ENCODE measurements around the gene GPR137.
"Not testable (repeated sequence)": the region's sequence is repeated elsewhere in the genome, so short reads cannot be mapped to it uniquely, and the experiment has no call there.

The GPR137 gene

DNA sequence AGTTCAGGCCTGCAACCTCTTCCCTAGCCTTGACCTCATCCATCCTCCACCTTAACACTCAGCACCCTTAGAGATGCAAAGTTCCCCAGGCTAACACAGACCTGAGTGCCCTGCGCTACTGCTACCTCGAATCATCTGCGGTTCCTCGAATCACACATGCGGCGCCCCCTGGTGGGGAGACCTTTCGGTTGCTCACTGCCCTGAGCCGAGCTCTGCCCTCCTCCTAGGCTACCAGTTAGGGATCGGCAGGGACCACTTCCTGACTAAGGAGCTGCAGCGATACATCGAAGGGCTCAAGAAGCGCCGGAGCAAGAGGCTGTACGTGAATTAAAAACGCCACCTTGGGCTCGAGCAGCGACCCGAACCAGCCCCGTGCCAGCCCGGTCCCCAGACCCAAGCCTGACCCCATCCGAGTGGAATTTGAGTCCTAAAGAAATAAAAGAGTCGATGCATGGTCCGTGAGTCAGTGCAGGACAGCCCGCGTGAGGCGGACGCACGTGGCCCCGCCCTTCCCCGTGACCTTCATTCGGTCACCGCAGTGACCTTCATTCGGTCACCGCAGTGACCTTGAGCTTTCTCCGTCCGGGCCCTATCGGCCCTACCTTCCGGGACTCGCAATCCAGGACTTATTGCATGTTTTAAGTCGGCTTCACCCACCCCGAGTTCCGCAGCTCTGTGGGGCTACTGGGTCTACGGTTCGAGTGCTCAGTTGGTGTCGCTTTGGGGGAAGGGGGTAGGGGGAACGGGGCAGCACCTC lies 18.8 kb downstream of the GPR137 start:
- DNase-seq (ENCODE audit: low read depth): peak; percentile 93

DNA sequence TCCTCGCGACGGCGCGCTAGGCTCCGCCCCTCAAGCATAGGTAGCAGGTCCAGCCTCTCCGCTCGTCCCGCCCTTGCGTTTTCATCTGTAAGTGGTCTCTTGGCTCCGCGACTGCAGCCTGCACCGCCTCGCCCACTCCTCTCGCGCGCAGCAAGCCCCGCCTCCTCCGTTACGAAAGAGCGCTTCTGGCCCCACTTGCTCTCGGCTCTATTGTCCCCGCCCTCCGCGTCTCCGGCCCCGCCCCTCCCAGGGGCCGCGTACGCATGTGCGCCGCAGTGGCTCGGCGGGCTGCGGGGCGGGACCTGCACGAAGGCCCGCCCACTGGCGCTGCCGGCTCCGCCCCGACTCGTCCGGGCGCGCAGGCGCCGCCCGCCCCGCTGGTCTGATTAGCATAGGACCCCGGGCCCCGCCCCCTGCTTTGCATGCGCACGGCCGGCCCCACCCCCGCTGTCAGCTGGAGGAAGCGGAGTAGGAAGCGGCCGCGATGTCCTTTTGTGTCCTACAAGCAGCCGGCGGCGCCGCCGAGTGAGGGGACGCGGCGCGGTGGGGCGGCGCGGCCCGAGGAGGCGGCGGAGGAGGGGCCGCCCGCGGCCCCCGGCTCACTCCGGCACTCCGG lies 19.5 kb downstream of the GPR137 start, which contains the start of gene ESRRA:
Gene ESRRA (plus strand): TSS at position 450 of the 616 bp plus-strand sequence. CDS start 1,656 bp downstream, outside the sequence.
- DNase-seq (ENCODE audit: low read depth): peak; percentile 99

DNA sequence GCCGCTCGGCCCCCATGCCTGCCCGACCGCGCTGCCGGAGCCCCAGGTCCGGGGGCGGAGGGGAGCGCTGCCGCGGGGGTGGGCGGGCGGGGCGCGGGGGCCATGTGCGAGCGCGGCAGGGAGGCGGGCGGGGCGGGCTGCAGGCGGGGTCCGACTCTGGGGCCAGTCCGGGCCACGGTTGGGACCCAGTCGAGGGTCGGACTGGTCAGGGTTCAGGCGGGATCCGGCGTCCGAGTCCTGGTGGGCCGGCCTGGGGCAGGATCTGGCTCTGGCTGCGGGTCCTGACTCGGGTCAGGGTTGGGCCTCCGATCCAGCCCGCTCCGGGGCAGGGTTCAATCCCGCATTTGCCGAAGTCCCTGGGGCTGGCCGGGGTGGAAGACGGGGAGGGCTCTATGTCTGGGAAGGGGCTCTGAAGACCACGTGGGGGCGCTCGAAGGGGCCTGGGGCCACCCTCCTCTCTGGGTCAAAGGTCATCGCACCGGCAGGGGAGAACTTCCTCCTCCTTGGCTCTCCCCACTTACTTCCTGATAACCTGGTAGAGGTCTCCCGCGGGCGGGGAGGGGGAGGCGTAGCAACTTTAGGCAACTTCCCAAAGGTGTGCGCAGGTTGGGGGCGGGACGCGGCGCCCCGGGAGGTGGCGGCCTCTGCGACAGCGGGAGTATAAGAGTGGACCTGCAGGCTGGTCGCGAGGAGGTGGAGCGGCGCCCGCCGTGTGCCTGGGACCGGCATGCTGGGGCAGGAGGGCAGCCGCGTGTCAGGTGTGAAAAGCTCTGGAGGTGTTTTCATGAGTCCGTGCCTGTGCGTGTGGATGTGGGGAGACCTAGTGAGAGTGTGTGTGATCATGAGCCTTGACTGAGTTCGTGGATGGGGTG lies 20.3 kb downstream of the GPR137 start:
- peak; percentile 55 for DNase-seq (ENCODE audit: low read depth)

DNA sequence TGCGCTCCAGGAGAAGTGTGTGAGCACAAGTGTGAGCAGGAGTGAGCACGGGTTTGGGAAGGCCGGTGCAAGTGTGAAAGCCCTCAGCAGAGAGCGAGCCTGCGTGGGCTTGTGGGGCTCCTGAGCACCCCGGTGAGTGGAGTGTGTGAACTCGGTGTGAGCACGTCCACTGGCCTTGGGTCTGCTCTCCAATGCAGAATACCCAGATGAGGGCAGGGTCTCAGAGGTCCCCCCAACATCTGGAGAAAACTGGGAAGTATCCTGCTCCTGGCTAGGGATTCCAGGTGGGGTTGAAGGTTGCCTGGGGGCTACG lies 20.9 kb downstream of the GPR137 start:
- no peak for DNase-seq (ENCODE audit: low read depth)

DNA sequence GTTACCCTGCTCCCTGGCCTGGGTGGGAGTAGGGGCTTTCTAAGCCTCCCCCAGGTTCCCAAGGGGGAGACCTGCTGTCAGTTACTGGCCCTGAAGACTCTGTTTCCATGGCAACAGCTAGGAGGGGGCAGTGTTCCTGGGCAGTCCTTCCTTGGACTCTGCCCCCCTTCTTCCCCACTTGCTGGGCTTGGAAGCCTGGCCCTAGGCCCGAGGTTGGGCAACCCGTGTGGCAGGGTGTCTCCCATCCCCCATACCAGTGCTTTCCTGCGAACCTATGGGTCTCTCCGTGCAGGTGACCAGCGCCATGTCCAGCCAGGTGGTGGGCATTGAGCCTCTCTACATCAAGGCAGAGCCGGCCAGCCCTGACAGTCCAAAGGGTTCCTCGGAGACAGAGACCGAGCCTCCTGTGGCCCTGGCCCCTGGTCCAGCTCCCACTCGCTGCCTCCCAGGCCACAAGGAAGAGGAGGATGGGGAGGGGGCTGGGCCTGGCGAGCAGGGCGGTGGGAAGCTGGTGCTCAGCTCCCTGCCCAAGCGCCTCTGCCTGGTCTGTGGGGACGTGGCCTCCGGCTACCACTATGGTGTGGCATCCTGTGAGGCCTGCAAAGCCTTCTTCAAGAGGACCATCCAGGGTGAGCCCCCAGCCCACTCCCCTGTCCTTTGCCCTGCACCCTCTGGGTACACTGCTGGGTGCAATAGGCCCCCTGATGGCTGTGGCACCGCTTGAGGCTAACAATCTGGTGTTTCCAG lies 21.4 kb downstream of the GPR137 start:
- DNase-seq (ENCODE audit: low read depth): no peak

DNA sequence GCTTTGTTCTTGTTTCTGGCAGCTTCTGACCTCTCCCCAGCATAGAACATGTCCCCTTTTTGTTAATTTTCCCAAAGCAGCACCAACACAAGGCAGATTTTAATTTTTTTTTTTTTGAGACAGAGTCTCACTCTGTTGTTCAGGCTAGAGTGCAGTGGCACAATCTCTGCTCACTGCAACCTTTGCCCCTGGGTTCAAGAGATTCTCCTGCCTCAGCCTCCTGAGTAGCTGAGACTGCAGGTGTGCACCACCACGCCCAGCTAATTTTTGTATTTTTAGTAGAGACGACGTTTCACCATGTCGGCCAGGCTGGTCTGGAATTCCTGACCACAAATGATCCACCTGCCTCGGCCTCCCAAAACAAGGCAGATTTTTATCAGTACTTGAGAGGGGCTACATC lies 22.1 kb downstream of the GPR137 start:
- DNase-seq (ENCODE audit: low read depth): not testable (repeated sequence)

DNA sequence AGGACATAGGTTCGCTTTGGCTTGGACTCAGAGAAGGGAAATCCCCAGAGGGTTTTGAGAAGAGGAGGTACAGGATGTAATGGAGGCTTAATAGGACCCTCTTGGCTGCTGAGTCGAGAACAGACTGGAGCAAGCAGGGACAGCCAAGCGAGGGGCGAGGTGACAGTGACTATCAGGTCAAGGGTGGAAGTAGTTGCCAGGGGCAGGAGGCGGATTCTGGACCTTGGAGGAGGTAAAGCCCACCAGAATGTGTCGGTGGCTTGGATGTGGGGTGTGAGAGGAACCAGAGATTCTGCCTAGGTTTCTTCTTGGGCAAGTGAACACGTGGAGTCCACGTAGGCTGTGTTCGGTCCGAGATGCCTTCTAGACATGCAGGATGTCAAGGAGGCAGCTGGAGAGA lies 27.3 kb downstream of the GPR137 start:
- no peak for DNase-seq (ENCODE audit: low read depth)

DNA sequence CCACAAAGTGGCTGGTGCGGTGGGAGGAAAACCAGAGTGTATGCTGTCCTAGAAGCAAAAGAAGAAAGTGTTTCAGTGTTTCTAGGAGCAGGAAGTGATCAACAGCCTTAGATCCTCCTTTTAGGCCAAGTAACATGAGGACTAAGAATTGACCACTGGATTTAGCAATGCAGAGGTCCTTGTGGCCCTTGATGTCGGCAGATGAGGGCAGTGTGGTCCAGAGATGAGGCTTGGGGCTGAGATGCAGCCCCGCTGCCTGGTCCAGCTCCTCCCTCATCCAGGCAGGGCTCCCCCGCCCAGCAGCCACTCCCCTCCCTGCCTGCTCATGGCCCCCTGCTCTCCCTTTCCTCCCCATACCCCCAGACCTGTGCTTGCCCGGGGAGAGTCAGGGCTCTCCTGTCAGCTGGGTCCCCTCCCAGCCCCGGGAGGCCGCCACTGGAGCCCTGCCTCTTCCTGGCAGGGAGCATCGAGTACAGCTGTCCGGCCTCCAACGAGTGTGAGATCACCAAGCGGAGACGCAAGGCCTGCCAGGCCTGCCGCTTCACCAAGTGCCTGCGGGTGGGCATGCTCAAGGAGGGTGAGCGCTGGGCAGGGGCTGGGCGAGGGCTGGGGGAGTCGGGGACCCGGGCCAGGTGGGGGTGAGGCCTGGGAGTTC lies 28.0 kb downstream of the GPR137 start:
- DNase-seq (ENCODE audit: low read depth): no peak

DNA sequence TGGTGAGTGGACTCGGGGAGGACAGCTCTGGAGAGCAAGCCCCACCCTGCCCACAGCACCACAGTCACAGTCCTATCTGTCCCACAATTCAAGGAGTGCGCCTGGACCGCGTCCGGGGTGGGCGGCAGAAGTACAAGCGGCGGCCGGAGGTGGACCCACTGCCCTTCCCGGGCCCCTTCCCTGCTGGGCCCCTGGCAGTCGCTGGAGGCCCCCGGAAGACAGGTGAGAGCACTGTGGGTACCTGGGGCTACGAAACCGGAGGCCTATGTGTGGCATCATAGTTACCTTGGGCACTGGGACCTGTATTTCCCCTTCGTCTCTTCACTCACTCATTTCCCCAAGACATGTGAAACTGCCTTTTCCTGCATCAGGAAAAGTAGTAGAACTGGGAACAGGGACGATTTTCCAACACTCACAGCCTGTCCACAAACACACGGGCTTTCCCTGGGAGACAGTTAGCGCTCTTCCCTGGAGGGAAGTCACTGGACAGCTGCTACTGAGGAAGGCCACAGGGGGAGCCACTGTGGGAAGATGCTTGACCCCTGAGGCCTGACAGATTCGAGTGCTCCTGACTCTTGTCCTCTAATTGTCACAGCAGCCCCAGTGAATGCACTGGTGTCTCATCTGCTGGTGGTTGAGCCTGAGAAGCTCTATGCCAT lies 28.6 kb downstream of the GPR137 start:
- no peak for DNase-seq (ENCODE audit: low read depth)

DNA sequence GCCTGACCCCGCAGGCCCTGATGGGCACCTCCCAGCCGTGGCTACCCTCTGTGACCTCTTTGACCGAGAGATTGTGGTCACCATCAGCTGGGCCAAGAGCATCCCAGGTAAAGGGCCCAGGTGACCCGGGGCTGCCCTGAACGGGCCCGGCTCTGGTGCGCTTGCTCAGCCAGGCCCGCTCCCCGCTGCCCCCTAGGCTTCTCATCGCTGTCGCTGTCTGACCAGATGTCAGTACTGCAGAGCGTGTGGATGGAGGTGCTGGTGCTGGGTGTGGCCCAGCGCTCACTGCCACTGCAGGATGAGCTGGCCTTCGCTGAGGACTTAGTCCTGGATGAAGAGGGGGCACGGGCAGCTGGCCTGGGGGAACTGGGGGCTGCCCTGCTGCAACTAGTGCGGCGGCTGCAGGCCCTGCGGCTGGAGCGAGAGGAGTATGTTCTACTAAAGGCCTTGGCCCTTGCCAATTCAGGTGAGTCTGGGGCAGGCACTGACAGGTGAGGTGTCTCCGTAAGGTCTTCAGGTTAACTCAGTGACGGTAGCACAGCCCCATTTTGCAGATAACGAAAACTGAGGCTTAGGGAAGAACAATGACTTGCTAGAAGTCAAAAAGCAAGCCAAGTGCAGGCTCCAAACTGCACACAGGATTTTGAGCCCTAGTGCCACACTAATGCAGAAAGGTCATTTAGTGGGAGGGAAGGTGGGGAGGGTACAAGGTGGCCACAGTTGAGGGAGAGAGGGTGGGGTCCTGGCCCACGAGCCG lies 29.3 kb downstream of the GPR137 start:
- no peak for DNase-seq (ENCODE audit: low read depth)

DNA sequence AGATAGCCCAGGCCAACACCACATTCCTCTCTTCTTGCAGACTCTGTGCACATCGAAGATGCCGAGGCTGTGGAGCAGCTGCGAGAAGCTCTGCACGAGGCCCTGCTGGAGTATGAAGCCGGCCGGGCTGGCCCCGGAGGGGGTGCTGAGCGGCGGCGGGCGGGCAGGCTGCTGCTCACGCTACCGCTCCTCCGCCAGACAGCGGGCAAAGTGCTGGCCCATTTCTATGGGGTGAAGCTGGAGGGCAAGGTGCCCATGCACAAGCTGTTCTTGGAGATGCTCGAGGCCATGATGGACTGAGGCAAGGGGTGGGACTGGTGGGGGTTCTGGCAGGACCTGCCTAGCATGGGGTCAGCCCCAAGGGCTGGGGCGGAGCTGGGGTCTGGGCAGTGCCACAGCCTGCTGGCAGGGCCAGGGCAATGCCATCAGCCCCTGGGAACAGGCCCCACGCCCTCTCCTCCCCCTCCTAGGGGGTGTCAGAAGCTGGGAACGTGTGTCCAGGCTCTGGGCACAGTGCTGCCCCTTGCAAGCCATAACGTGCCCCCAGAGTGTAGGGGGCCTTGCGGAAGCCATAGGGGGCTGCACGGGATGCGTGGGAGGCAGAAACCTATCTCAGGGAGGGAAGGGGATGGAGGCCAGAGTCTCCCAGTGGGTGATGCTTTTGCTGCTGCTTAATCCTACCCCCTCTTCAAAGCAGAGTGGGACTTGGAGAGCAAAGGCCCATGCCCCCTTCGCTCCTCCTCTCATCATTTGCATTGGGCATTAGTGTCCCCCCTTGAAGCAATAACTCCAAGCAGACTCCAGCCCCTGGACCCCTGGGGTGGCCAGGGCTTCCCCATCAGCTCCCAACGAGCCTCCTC lies 30.2 kb downstream of the GPR137 start:
- DNase-seq (ENCODE audit: low read depth): not testable (repeated sequence)

DNA sequence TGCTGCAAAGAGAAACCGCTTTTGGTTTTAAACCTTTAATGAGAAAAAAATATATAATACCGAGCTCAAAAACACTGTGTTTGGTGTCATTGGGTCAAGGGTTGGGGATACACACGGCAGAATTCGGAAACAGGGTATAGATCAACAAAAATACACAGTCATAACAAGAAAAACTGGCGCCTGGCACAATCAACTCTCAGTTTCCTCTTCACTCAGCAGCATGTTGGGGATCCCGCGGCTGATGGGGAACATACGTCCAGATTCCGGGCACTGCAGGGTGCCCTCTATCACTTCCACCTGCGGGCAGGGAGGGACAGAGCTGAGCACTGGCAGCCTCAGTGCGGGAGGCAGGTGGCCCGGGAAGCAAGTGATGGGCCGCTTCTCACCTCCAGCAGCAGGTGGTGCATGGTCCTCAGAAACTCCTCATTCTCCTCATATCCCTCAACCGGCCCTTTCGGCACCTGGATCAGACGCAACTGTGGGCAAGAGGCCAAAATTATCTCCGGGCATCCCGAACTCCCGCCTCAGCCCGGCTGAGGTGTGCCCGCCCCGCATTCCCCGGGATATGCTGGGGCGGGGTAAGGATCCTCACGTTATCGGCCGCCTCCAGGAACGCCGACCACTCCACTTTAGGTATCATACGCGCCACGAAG lies 31.1 kb downstream of the GPR137 start:
- no peak for DNase-seq (ENCODE audit: low read depth)

DNA sequence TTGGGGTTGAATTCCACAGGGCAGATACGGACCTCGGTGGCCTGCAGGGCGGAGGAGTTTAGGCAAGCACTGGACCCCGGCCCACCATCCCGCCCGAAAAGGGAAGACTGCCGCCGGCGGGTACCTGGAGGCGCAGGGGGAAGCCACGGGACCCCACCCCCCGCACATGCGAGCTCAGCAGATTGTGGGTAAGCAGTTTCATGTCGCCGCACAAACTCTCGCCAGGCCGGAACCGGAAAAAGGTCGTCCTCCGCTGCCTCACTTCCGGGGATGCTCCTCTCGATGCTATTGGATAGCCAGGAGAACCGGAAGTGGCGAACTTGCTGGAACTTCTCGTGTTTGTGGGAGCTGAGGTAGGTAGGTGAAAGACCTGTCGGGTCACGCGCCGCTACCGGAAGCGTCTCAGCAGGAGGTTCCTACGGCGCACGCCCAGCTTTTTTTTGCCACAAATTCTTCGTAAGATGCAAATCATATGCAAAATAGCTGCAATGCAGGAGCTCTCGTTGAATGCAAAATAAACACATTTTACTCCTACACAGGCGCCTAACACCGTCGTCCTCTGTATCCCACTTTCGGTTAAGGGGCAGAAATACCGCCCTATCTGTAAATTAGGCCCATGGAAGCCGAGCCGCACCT lies 31.8 kb downstream of the GPR137 start, which contains the start of gene TRMT112:
Gene TRMT112 (minus strand): TSS at position 235 of the 636 bp plus-strand sequence. CDS start 33 bp downstream, at position 202.
- DNase-seq (ENCODE audit: low read depth): peak; percentile 97

DNA sequence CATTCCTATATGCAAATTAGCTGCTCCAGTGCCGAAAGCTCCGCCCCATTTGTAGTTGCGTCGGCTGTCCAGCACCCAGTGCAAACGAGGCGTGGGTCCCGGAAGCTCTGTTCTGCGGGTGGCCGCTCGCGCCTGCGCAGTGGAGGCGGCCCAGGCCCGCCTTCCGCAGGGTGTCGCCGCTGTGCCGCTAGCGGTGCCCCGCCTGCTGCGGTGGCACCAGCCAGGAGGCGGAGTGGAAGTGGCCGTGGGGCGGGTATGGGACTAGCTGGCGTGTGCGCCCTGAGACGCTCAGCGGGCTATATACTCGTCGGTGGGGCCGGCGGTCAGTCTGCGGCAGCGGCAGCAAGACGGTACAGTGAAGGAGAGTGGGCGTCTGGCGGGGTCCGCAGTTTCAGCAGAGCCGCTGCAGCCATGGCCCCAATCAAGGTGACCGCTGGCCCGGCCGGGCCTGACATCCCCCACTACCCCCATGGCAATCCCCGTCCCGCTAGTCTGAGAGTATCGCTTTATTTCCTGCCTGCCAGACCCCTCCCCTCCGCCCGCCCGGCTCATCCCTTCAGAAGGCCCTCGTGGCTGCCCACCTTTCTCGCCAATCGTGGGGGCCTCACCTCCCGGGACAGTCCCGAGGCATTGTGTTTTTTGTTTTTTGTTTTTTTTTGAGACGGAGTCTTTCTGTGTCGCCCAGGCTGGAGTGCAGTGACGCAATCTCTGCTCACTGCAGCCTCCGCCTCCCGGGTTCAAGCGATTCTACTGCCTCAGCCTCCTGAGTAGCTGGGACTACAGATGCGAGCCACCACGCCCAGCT lies 32.5 kb downstream of the GPR137 start, which contains the start of gene PRDX5:
Gene PRDX5 (plus strand): TSS at position 161 of the 805 bp plus-strand sequence. CDS start 95 bp downstream, at position 256.
- DNase-seq (ENCODE audit: low read depth): peak; percentile 86

DNA sequence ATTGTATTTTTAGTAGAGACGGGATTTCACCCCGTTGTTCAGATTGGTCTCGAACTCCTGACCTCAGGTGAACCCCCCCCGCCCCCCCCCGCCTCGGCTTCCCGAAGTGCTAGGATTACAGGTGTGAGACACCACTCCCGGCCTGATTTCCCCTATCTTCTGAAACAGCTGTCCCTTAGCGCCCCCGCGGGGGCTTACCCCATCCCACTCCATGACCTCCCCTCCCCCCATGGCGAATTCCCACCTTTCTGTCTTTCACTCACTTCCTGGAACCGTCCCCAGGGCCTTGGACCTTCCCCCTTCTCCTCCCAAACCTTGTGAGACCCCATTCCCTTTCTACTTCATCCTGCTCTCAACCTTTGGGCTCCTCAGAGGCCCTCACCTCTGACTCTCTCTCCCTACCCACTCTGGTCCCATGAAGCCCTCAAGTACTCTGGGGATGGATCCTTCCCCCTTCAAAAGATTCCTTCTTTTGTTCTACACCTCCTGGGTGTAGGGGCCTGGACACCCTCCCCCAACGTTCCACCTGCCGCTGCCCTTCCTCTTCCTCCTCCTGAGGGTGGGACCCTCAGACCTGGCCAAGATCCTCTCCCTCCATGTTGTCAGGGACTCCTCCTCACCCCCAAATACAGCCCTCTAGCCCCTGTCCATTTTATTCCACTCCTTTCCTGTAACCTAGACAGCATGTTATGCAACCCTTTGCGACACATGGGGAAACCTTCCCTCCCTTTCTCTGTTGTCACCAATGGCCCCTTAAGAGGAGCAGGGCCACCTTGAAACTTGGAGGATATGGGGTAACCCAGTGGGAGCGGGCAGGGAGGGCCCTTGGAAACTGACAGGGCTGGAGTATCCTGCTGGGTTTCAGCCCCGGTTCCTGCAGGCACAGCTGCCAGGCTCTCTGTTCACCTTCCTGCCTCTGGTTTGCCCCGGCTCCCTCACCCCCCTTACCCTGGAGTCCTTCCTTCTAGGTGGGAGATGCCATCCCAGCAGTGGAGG lies 33.4 kb downstream of the GPR137 start:
- no peak for DNase-seq (ENCODE audit: low read depth)

DNA sequence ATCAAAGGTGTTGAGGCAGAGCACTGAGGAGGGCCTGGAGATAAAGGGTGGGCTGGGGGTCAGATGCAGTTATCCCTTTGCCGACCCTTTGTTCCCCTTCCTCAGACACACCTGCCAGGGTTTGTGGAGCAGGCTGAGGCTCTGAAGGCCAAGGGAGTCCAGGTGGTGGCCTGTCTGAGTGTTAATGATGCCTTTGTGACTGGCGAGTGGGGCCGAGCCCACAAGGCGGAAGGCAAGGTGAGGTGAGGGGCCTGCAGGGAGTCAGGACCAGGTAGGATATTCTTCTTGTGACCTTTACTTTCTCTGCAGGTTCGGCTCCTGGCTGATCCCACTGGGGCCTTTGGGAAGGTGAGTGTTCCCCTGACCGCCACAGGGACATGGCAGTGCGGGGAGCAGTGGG lies 34.9 kb downstream of the GPR137 start:
- DNase-seq (ENCODE audit: low read depth): no peak
